Measurements from ENCODE around the gene PANK2.

- TF ChIP-seq CTCF (optimal IDR thresholded peaks at IDR 0.05 in 1 of 3, IDR thresholded peaks at IDR 0.05 in 1 of 3, conservative IDR thresholded peaks at IDR 0.05 in 1 of 3; ENCODE audit: extremely low read depth in 1 of 3, insufficient read depth in 2 of 3, low read length in 3 of 3) (no peak), EZH2 (IDR thresholded peaks at IDR 0.05; ENCODE audit: low read length) (no peak)
Observed at GRCh38 chr20:3902446-3902845, 13.3 kb downstream of the PANK2 start.

Measured in keratinocyte (primary cell).